Bronchial epithelial cell (primary cell): ENCODE data around the gene SUPT3H. TPM values are rescaled to one million over a fixed set of nuclear protein-coding genes. Genes with fewer than 3 reads are reported as not detected.

Experiments used
- DNase-seq: peaks from one replicate; pipeline ENCODE4 v3.0.0-alpha.2; 2010; ENCODE audit warnings: low read depth
- FAIRE-seq: peaks from 2 replicates; lab custom pipeline; 2011; peaks lifted over from hg19 to GRCh38; lab: Jason Lieb, UNC
- H3K27me3 ChIP-seq: 2 replicates; pipeline ENCODE4 v1.5.1; 2011; ENCODE audit warnings: low read length; ENCODE audit not compliant: control insufficient read depth, insufficient read depth
- H3K36me3 ChIP-seq: 2 replicates; pipeline ENCODE4 v1.5.1; 2011; ENCODE audit warnings: low read length; ENCODE audit not compliant: control insufficient read depth, insufficient read depth
- H3K4me3 ChIP-seq: 2 replicates; pipeline ENCODE4 v1.5.1; 2011; ENCODE audit warnings: mild to moderate bottlenecking, low read depth, low read length, control low read depth
- CTCF ChIP-seq: IDR thresholded peaks from 2 replicates; pipeline ENCODE4 v1.5.1; 2011; ENCODE audit warnings: mild to moderate bottlenecking, moderate library complexity, low read length, control low read depth, inconsistent platforms; ENCODE audit not compliant: insufficient read depth, severe bottlenecking
- total RNA-seq: library from RNA; depleted of rRNA; stranded (reverse); fragments of >200 nt; gene quantifications from 2 replicates; pipeline ENCODE4 v1.2.1, GENCODE V29; 2014

SUPT3H gene
- total RNA-seq, 1 donor from 2014 or later, result 12.9 TPM

GRCh38 chr6:45371924-45372573 lies 5.7 kb downstream of the SUPT3H start:
- H3K4me3 ChIP-seq, result no peak overlapping the region
- DNase-seq (no peak), FAIRE-seq (no peak)
- H3K36me3 ChIP-seq, result no peaks in the 10 kb centered on the region
- H3K27me3 ChIP-seq, result no peaks in the 10 kb centered on the region
- TF ChIP-seq CTCF, result no peak

GRCh38 chr6:45369870-45370269 lies 7.9 kb downstream of the SUPT3H start:
- FAIRE-seq (no peak), DNase-seq (no peak)
- no peaks in the 10 kb centered on the region for H3K36me3 ChIP-seq
- H3K27me3 ChIP-seq, result no peaks in the 10 kb centered on the region
- no peak overlapping the region for H3K4me3 ChIP-seq
- no peak for TF ChIP-seq CTCF

GRCh38 chr6:45367999-45368398 lies 9.7 kb downstream of the SUPT3H start:
- Histone ChIP-seq H3K4me3 (no peak overlapping the region), H3K36me3 (no peaks in the 10 kb centered on the region), H3K27me3 (no peaks in the 10 kb centered on the region)
- FAIRE-seq, result no peak
- no peak for TF ChIP-seq CTCF
- no peak for DNase-seq

GRCh38 chr6:45366534-45366933 lies 11.2 kb downstream of the SUPT3H start:
- FAIRE-seq, result no peak
- H3K4me3 ChIP-seq, result no peak overlapping the region
- TF ChIP-seq CTCF, result no peak
- no peak for DNase-seq
- H3K36me3 ChIP-seq, result no peaks in the 10 kb centered on the region
- no peaks in the 10 kb centered on the region for H3K27me3 ChIP-seq

- DNase-seq (no peak), FAIRE-seq (no peak)
- TF ChIP-seq CTCF, result no peak
- Histone ChIP-seq H3K36me3 (no peaks in the 10 kb centered on the region), H3K27me3 (no peaks in the 10 kb centered on the region), H3K4me3 (no peak overlapping the region)
These were observed 12.7 kb downstream of the SUPT3H start for GRCh38 chr6:45365036-45365435.

GRCh38 chr6:45364466-45364865 lies 13.3 kb downstream of the SUPT3H start:
- Histone ChIP-seq H3K27me3 (no peaks in the 10 kb centered on the region), H3K4me3 (no peak overlapping the region), H3K36me3 (no peaks in the 10 kb centered on the region)
- no peak for DNase-seq
- no peak for TF ChIP-seq CTCF
- FAIRE-seq, result no peak
